ENCODE measurements around the gene PMAIP1. TPM values are rescaled to one million over a fixed set of nuclear protein-coding genes. Genes with fewer than 3 reads are reported as not detected.

The PMAIP1 gene
- total and polyA plus RNA-seq, 2 of the 8 experiments (the other 6 are each of a cell fraction or from before 2014, with no cell fraction given) = 51.7 to 84.1 TPM

- FAIRE-seq (no peak), DNase-seq (ENCODE audit: low read depth in 1 of 2, low spot score in 2 of 2) (no peak)
- Histone ChIP-seq H3K4me3 (ENCODE audit: extremely low read depth in 1 of 4, insufficient read depth in 2 of 4, low read depth in 3 of 4, low read length in 4 of 4) (no peak overlapping the region), H3K23ac (ENCODE audit: insufficient read length) (no peak overlapping the region), H4K8ac (ENCODE audit: extremely low read depth, insufficient read depth, low read length) (no peak overlapping the region), H3K27me3 (replicated peaks in 1 of 4; ENCODE audit: control insufficient read depth in 3 of 4, extremely low read depth in 1 of 4, insufficient read depth in 3 of 4, low read length in 3 of 4) (no peaks in the 10 kb centered on the region; a peak in 1 of 7 replicates), H4K5ac (ENCODE audit: insufficient read length, low read depth, low read length) (no peak overlapping the region), H3K23me2 (ENCODE audit: low read depth, low read length) (no peaks in the 10 kb centered on the region), H2BK120ac (replicated peaks; ENCODE audit: low read depth, low read length) (no peak overlapping the region), H4K20me1 (replicated peaks in 1 of 2; ENCODE audit: control insufficient read depth in 1 of 2, insufficient read depth in 2 of 2, low read length in 2 of 2) (no peaks in the 10 kb centered on the region), H3K18ac (ENCODE audit: extremely low read depth, low read length) (no peak overlapping the region), H2BK20ac (ENCODE audit: low read length) (no peak overlapping the region), H3K4me2 (ENCODE audit: insufficient read depth in 1 of 2, low read depth in 2 of 2, low read length in 2 of 2) (no peak overlapping the region), H3K4me1 (replicated peaks in 1 of 4; ENCODE audit: control insufficient read depth in 3 of 4, insufficient read depth in 4 of 4, low read length in 3 of 4) (0 out of 7 replicates have a peak, but pooled peaks cover 0 to 2% (median 0%) of the 10 kb centered on the region in 4 experiments), H3K56ac (replicated peaks; ENCODE audit: insufficient read length, low read depth, low read length) (no peak overlapping the region), H4K91ac (replicated peaks; ENCODE audit: insufficient read length, low read length) (no peak overlapping the region), H2AFZ (ENCODE audit: low read length) (no peak overlapping the region), H2AK5ac (ENCODE audit: low read depth, low read length) (no peak overlapping the region), H3K9ac (replicated peaks in 1 of 4; ENCODE audit: extremely low read depth in 1 of 4, low read depth in 3 of 4, low read length in 3 of 4) (no peak overlapping the region), H3K79me2 (ENCODE audit: control insufficient read depth in 1 of 2, insufficient read depth in 2 of 2, low read length in 2 of 2) (no peaks in the 10 kb centered on the region), H3K14ac (ENCODE audit: insufficient read length) (no peak overlapping the region), H3K27ac (ENCODE audit: low read depth, low read length) (no peak overlapping the region), H3K79me1 (ENCODE audit: low read depth, low read length) (no peaks in the 10 kb centered on the region), H2BK12ac (ENCODE audit: low read depth, low read length) (no peak overlapping the region), H3K4ac (replicated peaks; ENCODE audit: insufficient read length, low read depth, low read length) (no peak overlapping the region), H3K36me3 (ENCODE audit: control insufficient read depth in 2 of 4, insufficient read depth in 4 of 4, low read length in 3 of 4) (no peaks in the 10 kb centered on the region), H2BK15ac (ENCODE audit: low read length) (no peak overlapping the region), H2BK5ac (ENCODE audit: low read depth, low read length) (no peak overlapping the region), H3K9me3 (ENCODE audit: insufficient read depth in 2 of 2, low read depth in 1 of 2, low read length in 1 of 2) (no peaks in the 10 kb centered on the region)
- ChIA-PET CTCF (ENCODE audit: partially characterized antibody) (interaction anchor here (1.6 kb wide), 1 partner anchor 15 kb away, joined by 3 read pairs; no protein-coding TSS in a partner anchor), POLR2A (ENCODE audit: partially characterized antibody) (interaction anchor here (1.5 kb wide), 1 partner anchor 40 kb away, joined by 5 read pairs; the partner anchor contains the start of gene PMAIP1)
- 91% methylated on average over 2 of the region's 2 CpGs; no CpG with 5 or more reads in 1 of the 2 experiments for WGBS, 2 experiments (ENCODE audit: extremely low coverage in 1 of 2, insufficient coverage in 1 of 2, insufficient read length in 1 of 2, insufficient replicate concordance in 2 of 2, low coverage in 1 of 2, low lambda C conversion rate in 2 of 2, missing lambda C conversion rate in 1 of 2)
- no peak for TF ChIP-seq NRF1 (IDR thresholded peaks at IDR 0.05; ENCODE audit: low read depth, low read length)
- TF ChIP-seq HDAC2 (IDR thresholded peaks at IDR 0.05; ENCODE audit: borderline replicate concordance in 1 of 2, low read depth in 2 of 2, low read length in 2 of 2) = no peak
- TF ChIP-seq JUND (IDR thresholded peaks at IDR 0.05; ENCODE audit: low read length) = no peak
- TF ChIP-seq CTBP2 (IDR thresholded peaks at IDR 0.05; ENCODE audit: borderline replicate concordance, insufficient read depth, insufficient read length, low read length) = no peak
- TF ChIP-seq SIRT6 (IDR thresholded peaks at IDR 0.05; ENCODE audit: low read length) = no peak
- no peak for TF ChIP-seq SP2 (IDR thresholded peaks at IDR 0.05; ENCODE audit: low read length)
- no peak for TF ChIP-seq RAD21 (IDR thresholded peaks at IDR 0.05 in 1 of 2, conservative IDR thresholded peaks at IDR 0.05 in 1 of 2; ENCODE audit: low read depth in 2 of 2, low read length in 2 of 2)
- no peak for TF ChIP-seq CBX5 (IDR thresholded peaks at IDR 0.05; ENCODE audit: low read depth, low read length)
- no peak for TF ChIP-seq SIN3A (conservative IDR thresholded peaks at IDR 0.05 in 1 of 2, IDR thresholded peaks at IDR 0.05 in 1 of 2; ENCODE audit: low read depth in 1 of 2, low read length in 2 of 2)
- no peak for TF ChIP-seq ZNF274 (IDR thresholded peaks at IDR 0.05; ENCODE audit: borderline replicate concordance, extremely low read depth, low read length)
- TF ChIP-seq, protein P1, sequence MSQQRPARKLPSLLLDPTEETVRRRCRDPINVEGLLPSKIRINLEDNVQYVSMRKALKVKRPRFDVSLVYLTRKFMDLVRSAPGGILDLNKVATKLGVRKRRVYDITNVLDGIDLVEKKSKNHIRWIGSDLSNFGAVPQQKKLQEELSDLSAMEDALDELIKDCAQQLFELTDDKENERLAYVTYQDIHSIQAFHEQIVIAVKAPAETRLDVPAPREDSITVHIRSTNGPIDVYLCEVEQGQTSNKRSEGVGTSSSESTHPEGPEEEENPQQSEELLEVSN (IDR thresholded peaks at IDR 0.05) = no peak
- TF ChIP-seq POU5F1 (IDR thresholded peaks at IDR 0.05; ENCODE audit: low read depth, low read length) = no peak
- no peak for TF ChIP-seq CEBPB (IDR thresholded peaks at IDR 0.05; ENCODE audit: low read depth, low read length)
These were observed 40.3 kb downstream of the PMAIP1 start for GRCh38 chr18:59940068-59940467.
